H9 (cell line): ENCODE data around the gene PLA2G4E. TPM values are rescaled to one million over a fixed set of nuclear protein-coding genes. Genes with fewer than 3 reads are reported as not detected.
A peak's percentile ranks its signal among the peaks of the same experiment; 100 is the strongest.

ENCODE experiments used
- DNase-seq: peaks from one replicate; pipeline ENCODE4 v3.0.0-alpha.2; 2017
- H2AFZ ChIP-seq: one replicate; pipeline ENCODE4 v1.6.1; 2013; ENCODE audit warnings: mild to moderate bottlenecking, low read length, control low read depth, moderate library complexity
- H2AK5ac ChIP-seq: 2 replicates; pipeline ENCODE4 v1.6.1; 2013; ENCODE audit warnings: low read length, control low read depth, mixed read lengths; ENCODE audit not compliant: insufficient read length
- H2BK120ac ChIP-seq: one replicate; pipeline ENCODE4 v1.6.1; 2013; ENCODE audit warnings: low read depth, mild to moderate bottlenecking, low read length, control low read depth, inconsistent platforms; ENCODE audit not compliant: poor library complexity, severe bottlenecking
- H2BK12ac ChIP-seq: 2 replicates; pipeline ENCODE4 v1.6.1; 2013; ENCODE audit warnings: low read length, control low read depth, mixed read lengths, low read depth; ENCODE audit not compliant: insufficient read length
- H2BK15ac ChIP-seq: 2 replicates; pipeline ENCODE4 v1.6.1; 2013; ENCODE audit warnings: low read depth, low read length, control low read depth
- H2BK20ac ChIP-seq: one replicate; pipeline ENCODE4 v1.6.1; 2013; ENCODE audit warnings: low read depth, mild to moderate bottlenecking, low read length, control low read depth, inconsistent platforms; ENCODE audit not compliant: poor library complexity, severe bottlenecking
- H2BK5ac ChIP-seq: 2 replicates; pipeline ENCODE4 v1.6.1; 2013; ENCODE audit warnings: low read length, control low read depth, mixed read lengths; ENCODE audit not compliant: insufficient read length
- H3K14ac ChIP-seq: 2 replicates; pipeline ENCODE4 v1.6.1; 2013; ENCODE audit warnings: low read length, control low read depth; ENCODE audit not compliant: insufficient read depth
- H3K18ac ChIP-seq: 2 replicates; pipeline ENCODE4 v1.6.1; 2013; ENCODE audit warnings: low read depth, mild to moderate bottlenecking, mixed read lengths, low read length, control low read depth; ENCODE audit not compliant: insufficient read length
- H3K23ac ChIP-seq: 2 replicates; pipeline ENCODE4 v1.6.1; 2013; ENCODE audit warnings: low read length, control low read depth, mixed read lengths, low read depth; ENCODE audit not compliant: insufficient read length
- H3K23me2 ChIP-seq: 2 replicates; pipeline ENCODE4 v1.6.1; 2013; ENCODE audit warnings: low read depth, mild to moderate bottlenecking, mixed read lengths, low read length, control low read depth; ENCODE audit not compliant: insufficient read length, poor library complexity, severe bottlenecking
- H3K27ac ChIP-seq: 2 replicates; pipeline ENCODE4 v1.5.1; 2013; ENCODE audit warnings: low read length, control low read depth, mixed read lengths, low read depth; ENCODE audit not compliant: insufficient read length
- H3K27me3 ChIP-seq: 2 replicates; pipeline ENCODE4 v1.6.1; 2013; ENCODE audit warnings: low read length, control low read depth, inconsistent platforms; ENCODE audit not compliant: insufficient read depth
- H3K4ac ChIP-seq: 2 replicates; pipeline ENCODE4 v1.6.1; 2013; ENCODE audit warnings: low read depth, mild to moderate bottlenecking, control low read depth, inconsistent platforms, low read length, moderate library complexity
- H3K4me1 ChIP-seq: 2 replicates; pipeline ENCODE4 v1.6.1; 2013; ENCODE audit warnings: low read length, control low read depth, inconsistent platforms; ENCODE audit not compliant: insufficient read depth
- H3K4me2 ChIP-seq: 2 replicates; pipeline ENCODE4 v1.6.1; 2013; ENCODE audit warnings: low read length, control low read depth, mixed read lengths; ENCODE audit not compliant: insufficient read length, insufficient read depth
- H3K56ac ChIP-seq: 2 replicates; pipeline ENCODE4 v1.6.1; 2013; ENCODE audit warnings: low read depth, mild to moderate bottlenecking, mixed read lengths, low read length, control low read depth; ENCODE audit not compliant: insufficient read length
- H3K79me1 ChIP-seq: 2 replicates; pipeline ENCODE4 v1.6.1; 2013; ENCODE audit warnings: low read depth, mild to moderate bottlenecking, moderate library complexity, low read length, control low read depth, inconsistent platforms; ENCODE audit not compliant: insufficient read depth, poor library complexity, severe bottlenecking
- H3K79me2 ChIP-seq: 2 replicates; pipeline ENCODE4 v1.6.1; 2013; ENCODE audit warnings: low read length, control low read depth, inconsistent platforms; ENCODE audit not compliant: insufficient read depth
- H3K9ac ChIP-seq: 2 replicates; pipeline ENCODE4 v1.6.1; 2013; ENCODE audit warnings: low read length, control low read depth, mixed read lengths; ENCODE audit not compliant: insufficient read length; ENCODE audit errors: extremely low read depth
- H3K9me3 ChIP-seq: one replicate; pipeline ENCODE4 v1.6.1; 2013; ENCODE audit warnings: low read depth, low read length, inconsistent platforms; ENCODE audit not compliant: control insufficient read depth
- H3T11ph ChIP-seq: one replicate; pipeline ENCODE4 v1.6.1; 2013; ENCODE audit warnings: mild to moderate bottlenecking, low read length, control low read depth, inconsistent platforms
- H4K20me1 ChIP-seq: one replicate; pipeline ENCODE4 v1.6.1; 2013; ENCODE audit not compliant: control insufficient read depth, insufficient read length, insufficient read depth
- H4K5ac ChIP-seq: 2 replicates; pipeline ENCODE4 v1.6.1; 2013; ENCODE audit warnings: low read depth, mild to moderate bottlenecking, mixed read lengths, low read length, control low read depth; ENCODE audit not compliant: insufficient read length
- H4K8ac ChIP-seq: replicated peaks from 2 replicates; pipeline ENCODE4 v1.6.1; 2013; ENCODE audit warnings: low read length, control low read depth, mixed read lengths, low read depth; ENCODE audit not compliant: insufficient read length
- H4K91ac ChIP-seq: 2 replicates; pipeline ENCODE4 v1.6.1; 2013; ENCODE audit warnings: low read depth, mild to moderate bottlenecking, moderate library complexity, mixed read lengths, low read length, control low read depth; ENCODE audit not compliant: insufficient read length
- H3K27ac Mint-ChIP-seq, 3 experiments: 2 replicates in 2 of 3; 3 replicates in 1 of 3; pipeline ENCODE4 v1.8.0; 2020 to 2021; ENCODE audit warnings: mixed read lengths in 3 of 3, mild to moderate bottlenecking in 1 of 3, moderate library complexity in 1 of 3
- H3K27me3 Mint-ChIP-seq: 2 replicates; pipeline ENCODE4 v1.8.0; 2021; ENCODE audit warnings: low read depth, mild to moderate bottlenecking, moderate library complexity, mixed read lengths
- H3K36me3 Mint-ChIP-seq, 3 experiments: 2 replicates in 2 of 3; 3 replicates in 1 of 3; pipeline ENCODE4 v1.8.0; 2020 to 2021; ENCODE audit warnings: low read depth in 3 of 3, mixed read lengths in 3 of 3; ENCODE audit not compliant: insufficient read depth in 1 of 3
- H3K4me1 Mint-ChIP-seq, 2 experiments: 2 replicates each; pipeline ENCODE4 v1.8.0; 2020; ENCODE audit warnings: mixed read lengths in 2 of 2
- H3K4me3 Mint-ChIP-seq, 2 experiments: 2 replicates in 1 of 2; 3 replicates in 1 of 2; pipeline ENCODE4 v1.8.0; 2020 to 2021; ENCODE audit warnings: mild to moderate bottlenecking in 2 of 2, mixed read lengths in 2 of 2, moderate library complexity in 1 of 2
- H3K9me3 Mint-ChIP-seq, 2 experiments: 2 replicates in 1 of 2; 3 replicates in 1 of 2; pipeline ENCODE4 v1.8.0; 2020; ENCODE audit warnings: mild to moderate bottlenecking in 2 of 2, mixed read lengths in 2 of 2, moderate library complexity in 1 of 2
- CTCF ChIP-seq: fragments of 200-600 bp; sonication (generic); conservative IDR thresholded peaks from 3 replicates; pipeline ENCODE4 v1.8.0; 2021; ENCODE audit warnings: antibody characterized with exemption, mild to moderate bottlenecking
- WGBS: extraction: QIAGEN DNeasy Blood & Tissue Kit; methylation state at CpG from one replicate; pipeline ENCODE4 v1.1.7; 2013; ENCODE audit warnings: missing lambda C conversion rate, low lambda C conversion rate, mixed read lengths; ENCODE audit not compliant: insufficient read length; ENCODE audit errors: extremely low coverage; 5-methylcytosine and 5-hydroxymethylcytosine counted together
- total RNA-seq: library from RNA; stranded (reverse); gene quantifications from 2 replicates; pipeline ENCODE4 v1.2.1, GENCODE V29; 2021

The PLA2G4E gene
- total RNA-seq, 1 experiment from 2014 or later: not detected

GRCh38 chr15:42002333-42002732 lies 18.5 kb downstream of the PLA2G4E start:
- no CpG with 5 or more reads among the region's 6 CpGs for WGBS
- H3K18ac ChIP-seq: no peak overlapping the region
- no peak overlapping the region for H3K4me3 Mint-ChIP-seq
- no peak overlapping the region for H2BK20ac ChIP-seq
- H3K9me3 Mint-ChIP-seq: no peaks in the 10 kb centered on the region; a peak in 1 of 5 replicates
- no peak overlapping the region for H4K8ac ChIP-seq
- H4K20me1 ChIP-seq: no peaks in the 10 kb centered on the region
- no peak overlapping the region for H2BK5ac ChIP-seq
- H3K4me1 Mint-ChIP-seq: peaks cover 0 to 7% of the 10 kb centered on the region in 2 experiments; a peak in 2 of 4 replicates
- no peaks in the 10 kb centered on the region for H3K23me2 ChIP-seq
- no peak overlapping the region for H3K56ac ChIP-seq
- H3K9ac ChIP-seq: no peak overlapping the region
- no peak overlapping the region for H4K91ac ChIP-seq
- H2AK5ac ChIP-seq: no peak overlapping the region
- no peaks in the 10 kb centered on the region for H3K9me3 ChIP-seq
- no peak overlapping the region for H3K14ac ChIP-seq
- H3K79me1 ChIP-seq: no peaks in the 10 kb centered on the region
- no peak overlapping the region for H4K5ac ChIP-seq
- no peaks in the 10 kb centered on the region for H3K36me3 Mint-ChIP-seq
- peak overlapping the region in 1 of 3 experiments; percentile 65; a peak in 2 of 7 replicates for H3K27ac Mint-ChIP-seq
- no peaks in the 10 kb centered on the region for H3K27me3 ChIP-seq
- no peak overlapping the region for H3K4me2 ChIP-seq
- no peak overlapping the region for H3K23ac ChIP-seq
- H2AFZ ChIP-seq: no peak overlapping the region
- no peak overlapping the region for H2BK15ac ChIP-seq
- H3K4ac ChIP-seq: no peak overlapping the region
- H2BK120ac ChIP-seq: no peak overlapping the region
- no peak for TF ChIP-seq CTCF
- no peak for DNase-seq
- no peaks in the 10 kb centered on the region for H3K4me1 ChIP-seq
- no peaks in the 10 kb centered on the region; the same call in 1 of the 2 replicates for H3K79me2 ChIP-seq
- H3K27ac ChIP-seq: no peak overlapping the region
- H3T11ph ChIP-seq: no peak overlapping the region
- H2BK12ac ChIP-seq: no peak overlapping the region
- H3K27me3 Mint-ChIP-seq: peaks cover 10% of the 10 kb centered on the region
